Brain pericyte (primary cell): ENCODE results near the gene MOB1B.
"Not testable (repeated sequence)": the region's sequence is repeated elsewhere in the genome, so short reads cannot be mapped to it uniquely, and the experiment has no call there.

Experiments used
- DNase-seq: peaks from one replicate; pipeline ENCODE4 v3.0.0-alpha.2; 2012; ENCODE audit warnings: low read depth, low spot score

MOB1B gene

DNA sequence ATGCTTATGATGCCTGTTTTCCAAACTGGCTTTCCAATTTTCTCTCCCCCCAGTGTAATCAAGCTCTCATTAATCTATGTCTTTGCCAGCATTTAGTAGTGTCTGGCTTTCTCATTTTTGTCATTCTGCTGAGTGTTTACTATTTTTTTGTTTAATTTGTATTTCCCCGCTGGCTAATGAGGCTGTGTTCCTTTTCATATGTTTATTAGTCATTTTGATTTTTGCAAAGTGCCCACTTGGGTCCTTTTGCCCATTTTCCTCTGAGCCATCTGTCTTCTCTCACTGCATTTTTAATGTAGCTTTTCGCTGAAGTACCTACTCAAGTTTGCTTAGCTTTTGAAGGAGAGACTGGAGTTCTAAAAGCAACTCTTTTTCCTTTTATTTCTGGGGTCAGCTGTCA, 106.0 kb downstream of the MOB1B start:
- DNase-seq: no peak

DNA sequence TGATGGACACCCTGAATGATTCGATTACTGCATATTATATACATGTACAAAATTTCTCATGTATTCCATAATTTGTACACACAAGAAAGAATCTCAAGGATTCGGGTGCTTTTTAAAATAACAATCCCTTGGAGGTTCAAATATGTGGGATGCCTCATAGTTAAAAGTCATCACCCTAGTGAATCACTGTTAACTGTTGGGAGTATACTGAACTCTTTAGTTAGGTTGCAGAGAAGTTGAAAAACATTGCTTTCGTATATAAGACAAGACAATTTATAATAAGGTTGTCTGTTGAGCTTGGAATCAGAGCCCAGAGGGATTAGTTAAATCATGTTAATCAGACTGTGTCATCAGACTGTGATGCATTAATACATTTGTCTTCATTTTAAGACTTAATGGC, 106.9 kb downstream of the MOB1B start:
- DNase-seq: no peak

DNA sequence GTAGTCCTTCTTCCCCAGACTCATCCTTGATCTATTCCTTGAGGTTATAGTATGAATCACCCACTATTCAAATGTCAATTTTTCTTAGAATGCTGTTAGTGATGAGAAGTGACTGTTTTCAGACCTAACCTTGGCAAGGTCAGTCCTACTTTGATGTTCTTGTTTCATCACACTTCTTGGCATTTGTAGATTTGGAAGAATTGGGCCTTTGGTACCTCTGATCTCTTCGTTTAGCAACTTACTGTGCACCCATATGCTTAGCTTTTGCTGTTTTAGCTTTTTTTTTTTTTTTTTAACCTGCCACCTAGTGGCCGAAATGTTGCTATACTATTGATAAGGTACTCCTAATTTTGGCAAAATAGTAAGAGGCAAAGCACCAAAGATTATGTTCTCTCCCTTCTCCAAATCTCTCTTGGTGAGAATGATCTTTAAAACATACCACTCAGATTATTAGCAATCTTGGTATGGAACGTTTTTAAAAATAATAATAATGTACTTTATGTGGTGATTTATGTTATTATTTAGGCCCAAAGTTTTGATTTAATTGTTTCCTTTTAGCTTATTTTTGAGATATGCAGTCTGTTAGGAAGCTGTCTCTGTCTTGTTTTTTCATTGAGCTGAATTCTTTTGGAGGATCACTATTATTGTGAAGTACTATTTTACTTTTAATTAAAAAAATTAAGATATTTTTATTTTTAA, 107.9 kb downstream of the MOB1B start:
- DNase-seq: no peak

GRCh38 chr4:71011451-71011850, 109.3 kb downstream of the MOB1B start:
- no peak for DNase-seq

GRCh38 chr4:71017391-71017790, 115.2 kb downstream of the MOB1B start:
- DNase-seq: not testable (repeated sequence)

DNA sequence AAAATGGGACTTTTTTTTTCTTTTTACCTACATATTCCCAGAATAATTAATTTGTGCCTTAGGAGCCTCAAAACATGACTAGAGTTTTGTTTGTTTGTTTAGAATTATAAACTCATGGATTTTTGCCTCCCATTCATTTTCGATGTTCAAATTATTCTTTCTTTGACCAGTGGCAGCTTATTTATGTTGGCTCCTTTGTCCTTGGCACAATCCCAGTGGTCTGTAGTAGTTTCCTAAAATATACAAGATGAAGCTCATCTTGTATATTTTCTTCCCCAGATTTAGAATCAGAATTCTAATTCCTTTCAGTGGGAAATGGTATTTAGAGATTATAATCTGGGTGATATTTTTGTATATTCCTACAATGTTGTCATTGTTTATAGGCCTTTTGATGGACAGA, 118.4 kb downstream of the MOB1B start:
- no peak for DNase-seq

DNA sequence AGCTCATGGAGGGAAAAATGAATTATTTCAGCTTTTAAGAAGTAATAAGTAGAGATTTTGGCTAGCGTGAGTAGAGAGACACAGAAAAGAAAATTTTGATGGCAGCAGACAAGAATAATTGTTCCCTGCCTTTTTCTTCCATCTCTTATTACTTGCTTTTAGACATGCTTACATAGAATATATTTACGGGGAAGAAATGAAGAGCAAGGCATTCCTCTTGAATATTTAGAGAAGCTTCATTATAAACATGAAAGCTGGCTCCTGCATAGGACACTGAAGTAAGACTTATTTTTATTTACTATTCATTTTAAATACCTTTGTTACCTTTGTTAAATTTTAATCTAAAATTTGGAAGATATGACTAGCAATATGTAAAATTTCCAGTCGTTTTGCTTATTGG, 123.5 kb downstream of the MOB1B start:
- DNase-seq: no peak

DNA sequence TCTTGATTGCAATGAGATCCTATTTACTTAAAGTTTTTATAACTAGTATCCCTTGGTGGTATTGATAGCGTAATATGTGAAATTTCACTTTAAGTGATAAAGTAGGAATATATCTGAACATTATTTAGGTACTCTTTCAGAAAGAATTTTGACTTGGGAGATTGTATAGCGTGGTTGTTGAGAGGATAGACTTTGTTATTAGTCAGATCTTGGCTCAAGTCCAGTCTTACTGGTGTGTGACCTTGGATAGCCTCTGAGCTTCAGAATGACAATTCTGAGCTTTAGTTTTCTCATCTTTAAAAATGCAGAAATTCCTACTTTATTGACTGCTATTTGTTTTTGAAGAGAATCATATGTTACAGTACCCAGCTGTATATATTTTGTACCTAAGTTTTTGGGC, 123.9 kb downstream of the MOB1B start:
- peak; percentile 59 for DNase-seq

DNA sequence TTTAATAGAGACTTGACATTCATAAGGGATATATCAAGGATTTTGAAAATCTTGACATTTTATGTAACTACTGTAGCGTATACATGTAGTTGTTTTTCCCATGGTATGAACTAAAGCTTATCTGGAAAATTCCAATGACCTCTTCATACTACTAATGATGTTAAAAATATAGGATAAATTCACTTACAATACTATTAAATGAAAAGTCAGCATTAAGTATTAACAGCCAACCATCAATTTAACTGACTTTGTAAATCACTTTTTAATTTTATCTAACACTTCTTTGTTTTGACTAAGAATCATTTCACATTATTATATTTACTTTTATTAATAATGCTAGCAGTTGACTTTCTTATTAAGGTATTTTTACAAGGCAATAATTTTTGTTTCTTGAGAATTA, 125.4 kb downstream of the MOB1B start:
- no peak for DNase-seq

DNA sequence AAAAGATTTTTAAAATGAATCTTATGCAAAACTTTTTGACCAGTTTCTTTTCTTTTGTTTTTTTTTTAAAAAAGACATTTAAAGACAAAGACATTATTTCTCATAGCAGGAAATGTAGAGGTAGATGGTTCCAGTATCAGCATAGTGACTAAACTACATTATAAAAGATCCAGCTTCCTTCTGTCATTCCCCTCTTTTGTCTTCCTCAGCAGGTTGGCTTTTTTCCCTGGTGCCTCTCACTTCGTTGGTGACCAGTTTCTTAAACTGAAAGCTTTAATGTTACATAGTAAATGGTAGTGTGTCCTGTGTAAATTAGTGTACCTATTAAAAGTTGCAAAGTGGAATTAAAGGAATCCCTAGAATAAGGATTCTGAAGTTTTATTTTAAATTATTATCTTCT, 127.3 kb downstream of the MOB1B start:
- DNase-seq: no peak

DNA sequence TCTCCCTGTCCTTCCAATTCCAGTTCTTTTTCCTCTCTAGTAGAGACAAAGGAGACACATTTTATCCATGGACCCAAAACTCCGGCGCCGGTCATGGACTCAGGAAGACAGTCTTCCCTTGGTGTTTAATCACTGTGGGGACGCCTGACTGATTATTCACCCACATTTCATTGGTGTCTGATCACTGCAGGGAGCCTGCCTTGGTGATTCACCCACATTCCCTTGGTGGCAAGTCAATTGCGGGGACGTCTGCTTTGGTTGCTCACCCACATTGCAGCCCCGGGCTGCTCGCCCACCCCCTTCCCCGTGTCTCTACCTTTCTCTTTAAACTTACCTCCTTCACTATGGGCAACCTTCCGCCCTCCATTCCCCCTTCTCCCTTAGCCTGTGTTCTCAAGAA, 129.9 kb downstream of the MOB1B start:
- DNase-seq: not testable (repeated sequence)
